ENCODE measurements around the gene PYDC1.
"Not testable (repeated sequence)": the region's sequence is repeated elsewhere in the genome, so short reads cannot be mapped to it uniquely, and the experiment has no call there.

Gene PYDC1

DNA sequence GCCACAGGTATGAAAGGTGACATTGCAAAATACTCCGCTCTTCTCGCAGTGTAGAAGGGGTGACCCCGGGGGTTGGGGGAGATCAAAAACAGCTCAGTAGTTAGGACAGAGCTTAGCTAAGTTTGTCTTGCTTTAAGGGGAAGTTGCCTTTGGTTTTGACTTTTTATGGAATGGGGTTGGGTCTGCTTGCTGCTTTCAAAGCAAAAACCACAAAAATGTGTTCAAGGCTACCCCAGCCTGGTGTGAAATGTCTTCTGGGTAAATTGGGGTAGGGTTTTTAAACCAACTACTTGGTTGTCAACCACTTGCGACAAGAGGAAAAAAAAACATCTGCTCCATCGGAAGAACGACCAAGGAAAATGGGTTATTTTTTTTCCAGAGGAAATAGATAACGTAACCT, 30.8 kb downstream of the PYDC1 start:
- DNase-seq (ENCODE audit: insufficient read length, low spot score) = no peak
- TF ChIP-seq POLR2A (IDR thresholded peaks at IDR 0.05; ENCODE audit: low read depth, low read length) = no peak
- no peak for FAIRE-seq

DNA sequence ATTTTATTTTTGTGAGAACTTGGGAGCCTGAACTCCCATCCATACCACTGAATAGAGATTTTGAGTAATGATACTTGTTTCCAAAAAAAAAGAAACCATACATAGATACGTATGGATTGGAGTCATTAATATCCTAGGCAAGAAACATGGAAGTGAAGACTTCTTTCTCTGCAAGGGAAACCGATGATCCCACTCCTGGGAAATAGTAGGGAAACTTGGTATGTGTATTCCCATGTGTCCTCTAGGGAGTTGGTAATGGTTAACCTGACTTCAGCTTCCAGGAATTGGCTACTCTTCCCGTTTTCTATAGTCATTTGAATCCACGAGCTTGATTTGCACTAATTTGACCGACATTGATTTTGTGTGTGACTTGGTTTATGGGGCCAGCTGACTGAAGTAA, 31.6 kb downstream of the PYDC1 start:
- no peak for TF ChIP-seq POLR2A (IDR thresholded peaks at IDR 0.05; ENCODE audit: low read depth, low read length)
- FAIRE-seq = no peak
- DNase-seq (ENCODE audit: insufficient read length, low spot score) = no peak

DNA sequence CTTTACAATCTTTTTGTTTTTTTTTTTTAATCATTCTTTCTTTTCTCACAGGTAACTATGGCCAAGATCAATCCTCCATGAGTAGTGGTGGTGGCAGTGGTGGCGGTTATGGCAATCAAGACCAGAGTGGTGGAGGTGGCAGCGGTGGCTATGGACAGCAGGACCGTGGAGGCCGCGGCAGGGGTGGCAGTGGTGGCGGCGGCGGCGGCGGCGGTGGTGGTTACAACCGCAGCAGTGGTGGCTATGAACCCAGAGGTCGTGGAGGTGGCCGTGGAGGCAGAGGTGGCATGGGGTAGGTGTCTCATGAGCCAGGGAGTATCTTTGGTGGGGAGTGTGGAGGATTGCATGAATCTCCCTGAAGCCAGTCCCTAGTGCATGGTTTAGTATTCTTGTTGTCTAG, 32.0 kb downstream of the PYDC1 start:
- FAIRE-seq (no peak), DNase-seq (ENCODE audit: insufficient read length, low spot score) (no peak)
- no peak for TF ChIP-seq POLR2A (IDR thresholded peaks at IDR 0.05; ENCODE audit: low read depth, low read length)

DNA sequence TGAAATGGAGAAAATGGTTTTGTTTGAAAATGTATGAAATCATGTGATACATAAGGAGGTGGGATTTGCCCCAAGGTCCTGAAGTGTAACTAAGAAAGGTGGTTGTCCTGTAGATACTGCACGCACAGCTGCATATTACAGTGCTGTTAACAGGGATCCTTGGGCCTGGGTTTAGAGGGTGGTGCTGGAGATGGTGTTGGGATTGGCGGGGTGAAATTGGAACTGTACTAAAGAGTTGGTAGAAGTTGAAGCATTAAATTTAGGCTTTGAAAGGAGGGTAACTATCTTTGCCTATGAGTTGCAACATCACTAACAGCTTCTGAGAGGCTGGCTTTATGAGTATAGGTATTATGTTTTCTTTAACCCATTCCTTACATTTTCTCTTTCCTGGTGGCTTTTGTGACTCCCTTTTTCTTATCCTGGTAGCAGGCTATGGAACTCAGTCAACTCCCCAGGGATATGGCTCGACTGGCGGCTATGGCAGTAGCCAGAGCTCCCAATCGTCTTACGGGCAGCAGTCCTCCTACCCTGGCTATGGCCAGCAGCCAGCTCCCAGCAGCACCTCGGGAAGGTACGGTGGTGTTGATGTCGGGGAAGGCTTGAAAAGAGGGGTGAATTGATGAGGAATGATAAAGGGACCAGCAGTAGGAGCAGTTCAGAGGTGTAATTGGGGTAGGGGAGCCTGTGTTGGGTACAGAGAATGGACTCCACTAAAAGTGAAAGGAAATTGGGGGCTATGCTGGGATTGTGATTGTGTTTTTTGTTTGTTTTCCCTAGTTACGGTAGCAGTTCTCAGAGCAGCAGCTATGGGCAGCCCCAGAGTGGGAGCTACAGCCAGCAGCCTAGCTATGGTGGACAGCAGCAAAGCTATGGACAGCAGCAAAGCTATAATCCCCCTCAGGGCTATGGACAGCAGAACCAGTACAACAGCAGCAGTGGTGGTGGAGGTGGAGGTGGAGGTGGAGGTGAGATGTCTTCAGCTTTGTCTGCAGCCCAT, 33.2 kb downstream of the PYDC1 start:
- no peak for DNase-seq (ENCODE audit: insufficient read length, low spot score)
- TF ChIP-seq POLR2A (IDR thresholded peaks at IDR 0.05; ENCODE audit: low read depth, low read length) = no peak

DNA sequence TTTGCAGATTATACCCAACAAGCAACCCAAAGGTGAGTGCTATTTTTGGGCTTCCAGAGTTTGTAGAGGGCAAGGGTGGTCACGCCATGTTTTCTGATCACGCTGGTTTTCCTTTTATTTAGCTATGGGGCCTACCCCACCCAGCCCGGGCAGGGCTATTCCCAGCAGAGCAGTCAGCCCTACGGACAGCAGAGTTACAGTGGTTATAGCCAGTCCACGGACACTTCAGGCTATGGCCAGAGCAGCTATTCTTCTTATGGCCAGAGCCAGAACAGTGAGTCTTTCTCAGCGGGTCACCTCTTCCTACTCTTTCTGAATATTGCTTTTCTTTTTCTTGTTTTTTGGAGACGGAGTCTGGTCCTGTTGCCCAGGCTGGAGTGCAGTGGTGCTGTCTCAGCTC, 34.5 kb downstream of the PYDC1 start:
- no peak for FAIRE-seq
- no peak for TF ChIP-seq POLR2A (IDR thresholded peaks at IDR 0.05; ENCODE audit: low read depth, low read length)
- DNase-seq (ENCODE audit: insufficient read length, low spot score) = no peak

More for the DNA sequence above, 33.2 kb downstream of the PYDC1 start:
- FAIRE-seq = no peak

DNA sequence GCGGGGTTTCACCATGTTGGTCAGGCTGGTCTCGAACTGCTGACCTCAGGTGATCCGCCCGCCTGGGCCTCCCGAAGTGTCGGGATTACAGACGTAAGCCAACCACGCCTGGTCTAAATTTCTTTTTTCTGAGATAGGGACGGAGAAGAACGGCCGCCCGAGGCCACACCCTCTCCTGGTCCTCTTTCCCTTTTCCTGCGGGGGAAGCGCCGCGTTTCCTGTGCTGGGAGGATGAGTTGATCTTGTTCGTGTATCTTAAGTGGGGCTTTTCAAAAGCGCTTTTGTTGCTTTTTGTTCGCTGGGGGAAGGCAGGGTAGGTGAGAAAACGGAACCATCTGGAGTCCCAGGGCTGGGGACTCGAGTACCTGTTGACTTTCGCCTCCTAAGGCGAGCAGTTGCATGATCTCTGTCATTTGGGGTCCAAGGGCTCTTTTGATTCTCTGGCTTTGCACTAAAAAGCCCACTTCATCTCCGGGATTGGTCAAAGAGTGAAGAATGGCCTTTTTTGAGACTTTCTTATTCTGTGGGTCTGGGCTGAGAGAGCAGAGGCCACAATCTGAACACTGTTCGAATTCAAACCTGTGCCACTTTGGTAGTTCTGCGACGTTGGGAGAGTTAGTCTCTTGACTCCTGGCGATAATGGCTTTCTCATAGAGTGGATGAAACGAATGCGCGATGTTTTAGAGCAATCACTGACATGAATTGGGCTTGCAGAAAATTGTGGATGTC, 35.7 kb downstream of the PYDC1 start:
- no peak for DNase-seq (ENCODE audit: insufficient read length, low spot score)
- no peak for FAIRE-seq
- TF ChIP-seq POLR2A (IDR thresholded peaks at IDR 0.05; ENCODE audit: low read depth, low read length) = no peak

DNA sequence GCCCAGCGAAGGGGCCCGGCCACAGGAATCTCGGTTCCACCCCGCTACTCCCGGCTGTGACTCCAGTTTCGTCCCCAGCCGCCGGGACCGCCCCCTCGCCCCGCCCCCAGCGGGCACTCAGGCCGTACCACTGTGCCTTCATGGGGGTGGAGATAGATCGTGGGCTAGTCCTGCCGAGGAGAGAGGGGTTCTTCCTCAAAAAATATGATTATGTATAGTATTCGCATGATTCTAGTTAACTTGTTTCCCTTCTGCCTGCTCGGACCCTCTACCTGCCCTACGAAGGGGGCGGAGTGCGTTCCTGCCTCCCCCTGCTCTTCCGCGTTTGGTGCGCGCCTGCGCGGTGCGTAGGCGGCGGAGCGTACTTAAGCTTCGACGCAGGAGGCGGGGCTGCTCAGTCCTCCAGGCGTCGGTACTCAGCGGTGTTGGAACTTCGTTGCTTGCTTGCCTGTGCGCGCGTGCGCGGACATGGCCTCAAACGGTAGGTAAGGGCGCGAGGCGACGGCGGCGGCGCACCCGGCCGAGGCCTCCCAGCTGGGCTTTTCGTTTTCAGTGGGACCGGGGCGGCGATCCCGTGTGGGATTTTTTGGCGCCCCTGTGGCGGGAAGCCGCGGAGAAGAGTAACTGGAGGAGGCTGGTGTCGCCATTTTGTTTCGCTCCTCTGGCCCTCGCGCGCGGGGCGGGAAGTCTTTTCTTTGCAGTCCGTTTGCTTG, 37.0 kb downstream of the PYDC1 start, which contains the start of gene FUS:
Gene FUS (plus strand): TSS at position 393 of the 713 bp plus-strand sequence. CDS start 76 bp downstream, at position 469.
- FAIRE-seq (no peak), DNase-seq (ENCODE audit: insufficient read length, low spot score) (peak; percentile 93)
- peak; percentile 100 for TF ChIP-seq POLR2A (IDR thresholded peaks at IDR 0.05; ENCODE audit: low read depth, low read length)

DNA sequence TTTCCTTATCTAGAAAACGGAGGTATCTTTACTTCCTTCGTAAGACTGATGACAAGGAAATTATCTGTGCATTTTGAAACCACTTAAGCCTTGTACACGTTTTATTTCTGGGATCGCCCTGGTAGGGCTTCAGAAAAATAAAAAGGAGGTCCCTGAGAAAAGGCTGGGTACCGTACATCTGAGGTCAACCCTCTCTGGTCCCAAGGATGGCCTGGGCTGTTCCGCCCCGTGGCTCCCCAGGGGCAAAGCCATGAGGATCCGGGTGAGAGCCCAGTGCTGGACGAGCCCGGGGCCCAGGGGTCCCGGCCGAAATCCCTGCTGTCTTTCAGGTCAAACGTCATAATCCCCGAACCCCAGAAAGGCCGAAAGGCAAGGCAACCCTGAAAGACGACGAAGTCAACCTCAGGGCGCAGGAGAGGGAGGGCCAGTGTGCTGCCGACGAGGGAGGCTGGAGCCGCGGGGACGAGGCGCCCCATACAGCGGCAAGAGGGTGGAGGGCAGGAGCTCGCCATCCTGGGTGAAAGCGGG, 37.7 kb downstream of the PYDC1 start:
- FAIRE-seq = no peak
- peak; percentile 74; the same call in 1 of the 2 replicates for TF ChIP-seq POLR2A (IDR thresholded peaks at IDR 0.05; ENCODE audit: low read depth, low read length)
- DNase-seq (ENCODE audit: insufficient read length, low spot score) = no peak

DNA sequence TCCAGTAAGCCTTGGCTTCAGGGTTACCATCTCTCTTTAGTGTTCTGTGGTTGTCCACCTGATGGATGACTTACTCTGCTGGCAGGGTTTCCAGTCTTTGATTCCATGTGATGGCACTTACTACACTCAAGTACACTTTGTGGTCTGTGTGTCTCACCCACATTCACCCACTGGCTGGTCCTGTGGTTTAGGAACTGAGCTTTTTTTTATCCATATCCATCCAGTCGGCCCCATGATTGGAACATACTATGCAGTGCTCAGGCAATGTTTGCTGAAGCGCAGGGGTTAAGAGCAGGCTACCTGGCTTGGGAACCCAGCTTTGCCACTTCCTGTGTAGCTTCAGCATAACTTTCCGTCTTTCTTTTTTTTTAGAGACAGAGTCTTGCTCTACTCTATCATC, 39.8 kb downstream of the PYDC1 start:
- FAIRE-seq = peak; percentile 92
- DNase-seq (ENCODE audit: insufficient read length, low spot score) = no peak
- TF ChIP-seq POLR2A (IDR thresholded peaks at IDR 0.05; ENCODE audit: low read depth, low read length) = no peak

DNA sequence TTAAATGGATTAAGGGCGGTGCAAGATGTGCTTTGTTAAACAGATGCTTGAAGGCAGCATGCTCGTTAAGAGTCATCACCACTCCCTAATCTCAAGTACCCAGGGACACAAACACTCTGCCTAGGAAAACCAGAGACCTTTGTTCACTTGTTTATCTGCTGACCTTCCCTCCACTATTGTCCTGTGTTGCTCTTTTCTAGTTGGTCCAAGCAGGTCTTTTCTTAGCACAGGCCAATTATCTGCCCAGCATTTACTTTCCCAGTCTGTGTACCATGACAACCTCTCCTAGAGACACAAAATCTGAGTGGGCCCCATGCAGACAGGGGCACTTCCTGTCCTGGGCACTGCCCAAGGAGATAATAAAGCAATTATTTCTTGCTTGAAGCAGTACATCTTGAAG, 46.9 kb downstream of the PYDC1 start:
- DNase-seq (ENCODE audit: insufficient read length, low spot score); FAIRE-seq: not testable (repeated sequence)

DNA sequence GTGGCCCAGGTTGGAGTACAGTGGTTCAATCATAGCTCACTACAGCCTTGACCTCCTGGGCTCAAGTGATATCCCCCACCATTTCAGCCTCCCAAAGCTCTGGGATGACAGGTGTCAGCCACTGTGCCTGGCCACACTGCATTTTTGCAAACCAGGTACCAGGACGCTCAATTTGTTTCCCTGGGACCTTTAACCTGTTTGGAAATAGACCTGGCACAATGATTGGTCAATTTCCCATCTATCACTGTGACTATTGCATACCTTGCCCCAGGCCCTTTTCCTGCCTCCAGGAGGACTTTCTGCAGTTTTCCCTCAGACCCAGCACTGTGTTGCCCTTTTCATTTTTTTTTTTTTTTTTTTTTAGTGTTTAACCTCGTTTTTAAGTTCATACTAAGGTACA, 48.1 kb downstream of the PYDC1 start:
- FAIRE-seq (no peak), DNase-seq (ENCODE audit: insufficient read length, low spot score) (no peak)

DNA sequence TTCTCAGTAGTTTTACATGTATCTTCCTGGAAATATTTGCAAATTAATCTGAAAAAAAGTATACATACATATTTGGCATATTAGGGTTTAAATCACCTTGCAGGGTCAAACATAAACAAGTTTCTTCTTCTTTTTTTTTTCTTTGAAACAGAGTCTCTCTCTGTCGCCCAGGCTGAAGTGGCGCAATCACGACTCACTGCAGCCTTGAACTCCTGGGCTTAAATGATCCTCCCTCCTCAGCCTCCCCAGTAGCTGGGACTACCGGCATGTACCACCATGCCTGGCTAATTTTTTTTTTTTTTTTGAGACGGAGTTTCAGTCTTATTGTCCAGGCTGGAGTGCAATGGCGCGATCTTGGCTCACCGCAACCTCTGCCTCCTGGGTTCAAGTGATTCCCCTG, 49.6 kb downstream of the PYDC1 start:
- TF ChIP-seq POLR2A (IDR thresholded peaks at IDR 0.05; ENCODE audit: low read depth, low read length) = no peak
- FAIRE-seq = no peak
- no peak for DNase-seq (ENCODE audit: insufficient read length, low spot score)

More for the DNA sequence above, 48.1 kb downstream of the PYDC1 start:
- no peak for TF ChIP-seq POLR2A (IDR thresholded peaks at IDR 0.05; ENCODE audit: low read depth, low read length)

Measured in H54 (cell line).